Endothelial cell of hepatic sinusoid (primary cell): ENCODE measurements around the gene PIP5KL1.

Experiments used
- in situ Hi-C: cut with HindIII; loops from 2 replicates; pipeline ENCODE4 v1.10.0; 2017; ENCODE audit warnings: low sequenced_read_pairs

Gene PIP5KL1

DNA sequence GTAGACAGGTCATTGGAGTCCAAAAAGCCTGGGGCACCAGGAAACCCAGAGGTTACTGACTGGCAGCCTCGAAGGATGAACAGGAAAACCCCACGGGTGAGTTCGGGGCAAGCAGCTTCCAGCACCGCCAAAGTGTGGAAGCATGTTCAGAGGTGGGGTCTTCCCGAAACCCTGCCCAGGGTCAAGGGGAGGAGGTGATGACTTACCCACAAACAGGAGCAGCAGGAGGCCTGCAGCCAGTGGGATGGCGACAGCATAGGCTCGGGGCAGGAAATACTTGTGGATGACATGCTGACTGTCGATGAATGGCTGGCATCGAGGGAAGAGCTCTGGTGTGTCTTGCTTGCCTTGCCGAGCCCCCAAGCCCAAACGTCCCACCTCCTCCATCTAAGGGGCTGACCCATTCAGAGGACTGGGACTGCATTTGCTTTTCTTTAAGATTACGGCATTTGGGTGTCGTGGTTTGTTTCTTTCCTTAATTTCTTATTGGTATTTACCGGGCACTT, 5.8 kb upstream of the PIP5KL1 start:
- in situ Hi-C loops: loop anchor here (5.0 to 25.0 kb wide), 3 partner anchors 46 to 174 kb away; partner anchors contain the start of gene EEIG1

GRCh38 chr9:127935765-127936221, 5.2 kb upstream of the PIP5KL1 start:
- in situ Hi-C loops: loop anchor here (5.0 to 25.0 kb wide), 3 partner anchors 47 to 173 kb away; partner anchors contain the start of gene EEIG1

- in situ Hi-C loops: loop anchor here (5.0 to 25.0 kb wide), 3 partner anchors 47 to 173 kb away; partner anchors contain the start of gene EEIG1
Observed at GRCh38 chr9:127934986-127935385, 4.4 kb upstream of the PIP5KL1 start.

- in situ Hi-C loops: loop anchor here (10.0 to 25.0 kb wide), 2 partner anchors 111 to 172 kb away; no protein-coding TSS in a partner anchor
Observed at GRCh38 chr9:127934248-127934647, 3.7 kb upstream of the PIP5KL1 start.

GRCh38 chr9:127931092-127931881, 710 bp upstream of the PIP5KL1 start:
- in situ Hi-C loops: loop anchor here (10.0 to 25.0 kb wide), 2 partner anchors 114 to 169 kb away; no protein-coding TSS in a partner anchor

- in situ Hi-C loops: loop anchor here (25.0 kb wide), 1 partner anchor 167 kb away; no protein-coding TSS in a partner anchor
Observed at GRCh38 chr9:127929625-127929979, 975 bp downstream of the PIP5KL1 start.

- in situ Hi-C loops: loop anchor here (25.0 kb wide), 1 partner anchor 167 kb away; no protein-coding TSS in a partner anchor
Observed at GRCh38 chr9:127928676-127929624, 1.6 kb downstream of the PIP5KL1 start.

DNA sequence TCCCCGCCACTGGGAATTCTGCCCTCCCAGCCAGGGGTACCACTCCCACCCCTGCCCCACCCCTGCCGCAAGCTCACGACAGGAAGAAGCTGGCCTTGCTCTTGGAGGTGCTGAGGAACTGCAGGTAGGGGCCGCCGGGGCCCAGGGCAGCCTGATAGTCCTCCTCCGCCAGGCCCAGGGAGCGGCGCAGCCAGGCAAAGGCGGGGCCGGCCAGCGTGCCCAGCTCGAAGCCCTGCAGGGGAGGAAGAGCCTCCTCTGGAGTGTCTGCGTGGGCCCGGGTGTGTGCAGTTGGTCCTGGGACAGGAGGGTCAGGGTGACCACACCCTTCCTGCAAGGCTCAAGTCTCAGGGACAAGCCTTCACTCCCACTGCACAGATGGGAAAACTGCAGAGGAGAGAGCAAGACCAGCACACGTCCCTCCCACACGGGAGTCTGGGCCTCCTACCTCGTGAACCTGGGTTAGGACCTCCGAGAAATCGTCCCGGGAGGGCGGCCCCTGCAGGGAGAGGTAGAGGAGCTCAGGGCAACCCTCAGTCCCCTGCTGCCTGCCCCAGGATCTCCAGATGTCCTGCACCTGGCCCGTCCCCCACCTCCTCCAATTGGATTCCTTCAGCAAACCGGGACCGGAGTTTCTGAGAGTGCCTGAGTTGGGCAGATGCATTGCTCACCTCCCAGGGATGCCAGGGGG, 2.4 kb downstream of the PIP5KL1 start:
- in situ Hi-C loops: loop anchor here (25.0 kb wide), 1 partner anchor 166 kb away; no protein-coding TSS in a partner anchor

DNA sequence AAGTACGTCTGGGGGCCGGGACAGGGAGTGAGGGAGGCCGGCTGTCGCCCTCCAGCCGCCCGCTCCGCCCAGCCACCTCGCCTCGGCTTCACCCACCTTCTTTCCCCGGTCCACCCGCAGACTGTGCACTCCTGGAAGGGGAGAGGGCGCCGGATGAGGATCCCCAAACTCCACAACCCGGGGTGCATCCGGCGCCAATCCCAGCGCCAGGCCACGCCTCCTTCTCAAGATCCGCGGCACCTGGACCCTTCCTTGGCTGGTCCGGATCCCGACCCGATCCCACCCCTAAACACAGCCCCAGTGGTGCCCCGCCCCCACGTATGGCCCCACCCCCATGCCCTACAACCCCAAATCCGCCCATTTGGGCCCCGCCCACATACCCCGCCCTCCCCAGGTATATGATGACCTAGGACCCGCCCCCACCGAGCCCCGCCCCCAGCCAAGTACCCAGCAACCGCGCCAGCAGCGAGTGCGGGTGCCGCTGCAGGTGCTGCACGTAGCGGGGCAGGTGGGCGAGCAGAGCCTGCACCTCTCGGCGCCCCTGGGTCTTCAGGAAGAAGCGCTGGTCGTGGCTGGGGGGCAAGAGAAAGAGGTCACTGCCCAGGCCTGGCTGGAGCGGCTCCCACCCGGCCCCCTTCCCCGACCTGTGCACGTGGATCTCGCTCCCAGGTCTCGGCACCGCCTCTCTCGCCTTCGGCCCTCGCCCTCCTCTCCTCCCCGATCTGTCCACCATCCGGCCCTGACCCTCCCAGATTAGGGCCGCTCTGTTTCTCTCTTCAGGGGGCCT, 3.2 kb downstream of the PIP5KL1 start:
- in situ Hi-C loops: loop anchor here (25.0 kb wide), 1 partner anchor 165 kb away; no protein-coding TSS in a partner anchor

DNA sequence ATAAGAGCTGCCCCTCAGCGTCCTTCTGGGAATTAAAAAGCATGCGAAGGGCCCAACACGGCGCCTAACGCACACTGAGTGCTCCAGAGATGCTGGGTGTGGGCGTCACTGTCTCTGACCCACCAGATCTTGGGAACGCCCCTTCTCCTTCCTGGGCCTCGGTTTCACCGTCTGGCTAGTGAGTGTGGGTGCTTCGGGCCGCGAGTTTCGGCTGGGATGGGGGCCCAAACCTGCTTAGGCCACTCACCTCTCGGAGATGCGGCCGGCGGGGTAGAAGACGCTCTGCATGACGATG, 3.7 kb downstream of the PIP5KL1 start:
- in situ Hi-C loops: loop anchor here (25.0 kb wide), 1 partner anchor 165 kb away; no protein-coding TSS in a partner anchor

GRCh38 chr9:127925959-127926905, 4.3 kb downstream of the PIP5KL1 start:
- in situ Hi-C loops: loop anchor here (25.0 kb wide), 1 partner anchor 164 kb away; no protein-coding TSS in a partner anchor

- in situ Hi-C loops: loop anchor here (25.0 kb wide), 1 partner anchor 163 kb away; no protein-coding TSS in a partner anchor
Observed at GRCh38 chr9:127924736-127925444, 5.7 kb downstream of the PIP5KL1 start.

GRCh38 chr9:127923771-127924170, 6.8 kb downstream of the PIP5KL1 start:
- in situ Hi-C loops: no loop called here

GRCh38 chr9:127923046-127923445, 7.5 kb downstream of the PIP5KL1 start:
- in situ Hi-C loops: no loop called here

DNA sequence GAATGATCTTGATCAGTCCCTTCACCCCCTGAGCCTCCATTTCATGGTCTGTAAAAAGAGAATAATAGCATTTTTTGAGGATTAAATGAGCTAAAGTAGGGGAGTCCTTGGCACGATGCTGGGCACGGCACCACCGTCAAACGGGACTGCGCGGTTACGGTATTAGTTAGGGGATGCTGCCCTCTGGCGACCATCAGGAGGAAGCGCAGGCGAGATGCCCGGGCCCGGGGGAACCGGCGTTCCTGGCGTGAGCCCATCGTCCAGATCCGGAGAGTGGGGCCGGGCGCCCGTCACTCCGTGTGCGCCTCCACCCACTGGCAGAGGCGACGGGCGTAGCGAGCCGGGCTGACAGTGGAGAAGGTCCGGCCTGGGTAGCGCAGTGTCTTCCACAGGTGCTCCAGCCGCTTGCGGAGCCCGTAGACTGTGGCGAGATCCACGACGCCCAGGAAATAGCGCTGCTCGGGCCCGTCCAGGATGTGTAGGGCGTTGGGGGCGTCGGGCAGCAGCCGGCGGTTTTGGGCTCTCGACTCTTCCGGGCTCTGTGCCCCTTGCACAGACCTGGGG, 8.9 kb downstream of the PIP5KL1 start:
- in situ Hi-C loops: no loop called here

DNA sequence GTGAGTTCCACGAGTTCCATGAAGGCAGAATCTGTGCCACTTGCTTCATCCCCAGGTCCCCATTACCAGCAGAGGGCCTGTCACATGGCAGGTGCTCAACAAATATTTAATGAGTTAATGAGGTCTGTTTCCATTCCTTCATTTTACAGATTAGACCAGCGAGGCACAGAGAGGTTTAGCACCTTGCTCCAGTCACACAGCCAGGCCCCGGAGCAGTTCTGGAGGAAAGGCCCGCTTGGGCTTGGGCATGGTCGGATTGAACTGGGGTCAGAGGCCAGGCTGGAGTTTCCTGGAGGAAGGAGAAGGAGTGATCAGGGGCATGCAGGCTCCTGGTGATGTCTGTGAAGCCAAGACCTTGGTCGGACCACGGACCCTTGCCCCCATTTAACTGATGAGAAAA, 9.8 kb downstream of the PIP5KL1 start:
- in situ Hi-C loops: no loop called here

DNA sequence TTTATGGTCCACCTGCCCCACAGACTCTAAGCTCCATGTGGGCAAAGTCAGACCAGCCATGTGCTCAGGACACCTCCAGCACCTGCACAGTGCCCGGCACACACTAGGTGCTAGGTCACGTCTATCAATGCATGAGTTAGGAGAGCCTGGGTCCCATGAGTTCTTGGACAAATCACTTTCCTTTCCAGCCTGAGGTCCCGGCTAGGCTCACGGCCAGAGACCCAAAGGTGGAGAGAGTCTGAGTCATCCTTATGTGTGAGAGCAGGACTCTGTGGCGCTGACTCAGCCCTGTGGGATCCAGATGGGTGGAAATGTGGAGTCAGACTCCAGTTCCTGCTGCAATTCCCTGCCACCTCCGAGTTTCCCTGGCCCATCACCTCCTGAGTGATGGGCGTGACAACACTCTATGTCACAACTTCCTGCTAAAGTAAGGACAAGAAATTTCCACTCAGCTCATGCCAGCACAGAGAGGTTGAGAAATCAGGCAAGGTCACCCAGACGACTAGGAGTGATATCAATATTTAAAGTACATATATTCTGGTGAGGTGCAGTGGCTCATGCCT, 11.2 kb downstream of the PIP5KL1 start:
- in situ Hi-C loops: no loop called here
